H1 (cell line): Measurements from ENCODE around the gene C16orf90. TPM values are rescaled to one million over a fixed set of nuclear protein-coding genes. Genes with fewer than 3 reads are reported as not detected.

Experiments used
- CTCF ChIA-PET: fragments of 300-600 bp; sonication (Branson Sonifier 250); formaldehyde crosslinking; loops from one replicate; lab custom pipeline; 2021; ENCODE audit not compliant: partially characterized antibody; lab: Charles Lee
- POLR2A ChIA-PET: fragments of 300-600 bp; sonication (Branson Sonifier 250); formaldehyde crosslinking; loops from one replicate; lab custom pipeline; 2021; ENCODE audit warnings: inconsistent platforms; ENCODE audit not compliant: partially characterized antibody; lab: Charles Lee
- DNase-seq, 2 experiments: peaks; one replicate each; pipeline versions ENCODE4 v3.0.0 to v3.0.0-alpha.2; 2010 to 2022; ENCODE audit warnings: low spot score in 2 of 2, low read depth in 1 of 2, mixed read lengths in 1 of 2
- FAIRE-seq: peaks from 2 replicates; lab custom pipeline; 2011; peaks lifted over from hg19 to GRCh38; lab: Jason Lieb, UNC
- H2AFZ ChIP-seq: 2 replicates; pipeline ENCODE4 v1.8.1; 2012; ENCODE audit warnings: low read length, inconsistent platforms
- H2AK5ac ChIP-seq: 2 replicates; pipeline ENCODE4 v1.6.1; 2013; ENCODE audit warnings: low read depth, low read length
- H2BK120ac ChIP-seq: replicated peaks from 2 replicates; pipeline ENCODE3; 2013; ENCODE audit warnings: low read depth, low read length, inconsistent platforms
- H2BK12ac ChIP-seq: 2 replicates; pipeline ENCODE4 v1.6.1; 2013; ENCODE audit warnings: low read depth, low read length
- H2BK15ac ChIP-seq: 2 replicates; pipeline ENCODE4 v1.6.1; 2013; ENCODE audit warnings: low read length
- H2BK20ac ChIP-seq: 2 replicates; pipeline ENCODE4 v1.6.1; 2013; ENCODE audit warnings: low read length
- H2BK5ac ChIP-seq: 2 replicates; pipeline ENCODE4 v1.6.1; 2013; ENCODE audit warnings: low read depth, low read length
- H3K14ac ChIP-seq: 2 replicates; pipeline ENCODE4 v1.6.1; 2013; ENCODE audit warnings: inconsistent platforms; ENCODE audit not compliant: insufficient read length
- H3K18ac ChIP-seq: 2 replicates; pipeline ENCODE4 v1.6.1; 2013; ENCODE audit warnings: low read length; ENCODE audit errors: extremely low read depth
- H3K23ac ChIP-seq: 2 replicates; pipeline ENCODE4 v1.6.1; 2013; ENCODE audit warnings: inconsistent platforms; ENCODE audit not compliant: insufficient read length
- H3K23me2 ChIP-seq: 2 replicates; pipeline ENCODE4 v1.6.1; 2013; ENCODE audit warnings: low read depth, low read length
- H3K27ac ChIP-seq: 2 replicates; pipeline ENCODE4 v1.6.1; 2011; ENCODE audit warnings: low read depth, low read length, inconsistent platforms
- H3K27me3 ChIP-seq, 4 experiments: replicated peaks in 1 of 4; 1 replicate in 1 of 4; 2 replicates in 3 of 4; pipeline versions ENCODE4 v1.6.1 to v1.8.1; 2011 to 2013; ENCODE audit warnings: low read length in 3 of 4, mild to moderate bottlenecking in 3 of 4, inconsistent platforms in 2 of 4, mixed read lengths in 2 of 4, moderate library complexity in 1 of 4; ENCODE audit not compliant: control insufficient read depth in 3 of 4, insufficient read depth in 3 of 4; ENCODE audit errors: extremely low read depth in 1 of 4
- H3K36me3 ChIP-seq, 4 experiments: 2 replicates each; pipeline versions ENCODE4 v1.6.1 to v1.8.1; 2011 to 2013; ENCODE audit warnings: mild to moderate bottlenecking in 4 of 4, low read length in 3 of 4, moderate library complexity in 2 of 4, control low read depth in 1 of 4, inconsistent platforms in 1 of 4; ENCODE audit not compliant: insufficient read depth in 4 of 4, control insufficient read depth in 2 of 4
- H3K4ac ChIP-seq: replicated peaks from 2 replicates; pipeline ENCODE3; 2013; ENCODE audit warnings: low read length, low read depth, mixed read lengths, inconsistent platforms; ENCODE audit not compliant: insufficient read length
- H3K4me1 ChIP-seq, 4 experiments: replicated peaks in 1 of 4; 1 replicate in 1 of 4; 2 replicates in 3 of 4; pipeline versions ENCODE4 v1.6.1 to v1.8.1; 2011 to 2013; ENCODE audit warnings: low read length in 3 of 4, inconsistent platforms in 2 of 4, mixed read lengths in 1 of 4; ENCODE audit not compliant: insufficient read depth in 4 of 4, control insufficient read depth in 3 of 4
- H3K4me2 ChIP-seq, 2 experiments: 2 replicates each; pipeline versions ENCODE4 v1.6.1 to v1.8.1; 2011 to 2013; ENCODE audit warnings: low read depth in 2 of 2, low read length in 2 of 2, control low read depth in 1 of 2, inconsistent platforms in 1 of 2, mild to moderate bottlenecking in 1 of 2; ENCODE audit not compliant: insufficient read depth in 1 of 2
- H3K4me3 ChIP-seq, 4 experiments: fragments of 200-600, 300-600 bp in 1 of 4; sonication (generic), shearing (Covaris generic), sonication (Bioruptor Twin) in 1 of 4; 2 replicates each; pipeline versions ENCODE4 v1.5.1 to v1.8.1; 2011 to 2016; ENCODE audit warnings: low read length in 4 of 4, low read depth in 3 of 4, control low read depth in 2 of 4, inconsistent platforms in 2 of 4, mild to moderate bottlenecking in 2 of 4, mixed read lengths in 1 of 4, moderate library complexity in 1 of 4; ENCODE audit not compliant: insufficient read depth in 2 of 4; ENCODE audit errors: extremely low read depth in 1 of 4
- H3K56ac ChIP-seq: replicated peaks from 2 replicates; pipeline ENCODE3; 2013; ENCODE audit warnings: low read depth, mild to moderate bottlenecking, mixed read lengths, low read length, inconsistent platforms; ENCODE audit not compliant: insufficient read length
- H3K79me1 ChIP-seq: 2 replicates; pipeline ENCODE4 v1.6.1; 2013; ENCODE audit warnings: low read depth, low read length, control low read depth
- H3K79me2 ChIP-seq, 2 experiments: 2 replicates each; pipeline versions ENCODE4 v1.6.1 to v1.8.1; 2012 to 2013; ENCODE audit warnings: low read length in 2 of 2, mild to moderate bottlenecking in 2 of 2, inconsistent platforms in 1 of 2; ENCODE audit not compliant: insufficient read depth in 2 of 2, control insufficient read depth in 1 of 2
- H3K9ac ChIP-seq, 4 experiments: replicated peaks in 1 of 4; 1 replicate in 1 of 4; 2 replicates in 3 of 4; pipeline versions ENCODE4 v1.6.1 to v1.8.1; 2011 to 2013; ENCODE audit warnings: low read depth in 3 of 4, low read length in 3 of 4, control low read depth in 2 of 4, mild to moderate bottlenecking in 2 of 4, moderate library complexity in 2 of 4, inconsistent platforms in 1 of 4; ENCODE audit errors: extremely low read depth in 1 of 4
- H3K9me3 ChIP-seq, 2 experiments: 2 replicates each; pipeline versions ENCODE4 v1.6.1 to v1.8.1; 2012 to 2013; ENCODE audit warnings: mild to moderate bottlenecking in 2 of 2, moderate library complexity in 2 of 2, control low read depth in 1 of 2, inconsistent platforms in 1 of 2, low read depth in 1 of 2, low read length in 1 of 2, mixed read lengths in 1 of 2; ENCODE audit not compliant: insufficient read depth in 2 of 2
- H4K20me1 ChIP-seq, 2 experiments: replicated peaks in 1 of 2; 2 replicates each; pipeline versions ENCODE3 to v1.8.1; 2011 to 2013; ENCODE audit warnings: inconsistent platforms in 2 of 2, low read length in 2 of 2, mild to moderate bottlenecking in 1 of 2; ENCODE audit not compliant: insufficient read depth in 2 of 2, control insufficient read depth in 1 of 2
- H4K5ac ChIP-seq: 2 replicates; pipeline ENCODE4 v1.6.1; 2013; ENCODE audit warnings: low read length, low read depth, mixed read lengths, inconsistent platforms; ENCODE audit not compliant: insufficient read length
- H4K8ac ChIP-seq: 2 replicates; pipeline ENCODE4 v1.8.0; 2013; ENCODE audit warnings: mild to moderate bottlenecking, moderate library complexity, low read length, inconsistent platforms; ENCODE audit not compliant: insufficient read depth; ENCODE audit errors: extremely low read depth
- H4K91ac ChIP-seq: replicated peaks from 2 replicates; pipeline ENCODE3; 2013; ENCODE audit warnings: low read length, mixed read lengths, inconsistent platforms; ENCODE audit not compliant: insufficient read length
- CHD2 ChIP-seq: IDR thresholded peaks from 2 replicates; pipeline ENCODE4 v1.6.1; 2012; ENCODE audit warnings: low read length, improper control_type of control experiment
- HDAC6 ChIP-seq: IDR thresholded peaks from one replicate; pipeline ENCODE4 v1.7.1; 2012; ENCODE audit warnings: low read depth, mild to moderate bottlenecking, inconsistent platforms, low read length, moderate library complexity
- ZNF274 ChIP-seq: IDR thresholded peaks from 2 replicates; pipeline ENCODE4 v1.7.0; 2012; ENCODE audit warnings: low read length, borderline replicate concordance; ENCODE audit errors: extremely low read depth
- WGBS, 2 experiments: shearing (Covaris generic) in 1 of 2; methylation state at CpG; one replicate each; pipeline versions ENCODE4 v1.1.6 to v1.1.7; 2013 to 2015; ENCODE audit warnings: low lambda C conversion rate in 2 of 2, mixed read lengths in 2 of 2, inconsistent platforms in 1 of 2, low coverage in 1 of 2, missing lambda C conversion rate in 1 of 2; ENCODE audit not compliant: insufficient replicate concordance in 2 of 2, insufficient coverage in 1 of 2, insufficient read length in 1 of 2; ENCODE audit errors: extremely low coverage in 1 of 2, missing lambda C conversion rate in 1 of 2; 5-methylcytosine and 5-hydroxymethylcytosine counted together
- polyA plus RNA-seq, 7 experiments: library from polyadenylated mRNA; depleted of rRNA in 3 of 7; stranded (reverse) in 5 of 7; unstranded in 2 of 7; fragments of >200 nt in 5 of 7; fragments of 200-250 nt in 2 of 7; gene quantifications; 1 replicate in 5 of 7; 2 replicates in 1 of 7; 4 replicates in 1 of 7; pipeline versions ENCODE4 v1.2.1 to v1.2.3, GENCODE V29; 2011 to 2013; ENCODE audit warnings: missing spikeins in 2 of 7, mixed read lengths in 2 of 7
- total RNA-seq: library from RNA; stranded (reverse); fragmentation: NEBNext Ultra II Directional; extraction: Animal tissue kit (Norgen Biotek cat#: 25700); gene quantifications from 2 replicates; pipeline ENCODE4 v1.2.1, GENCODE V29; 2021

Gene C16orf90
- total and polyA plus RNA-seq, 2 of the 8 experiments (the other 6 are each of a cell fraction or from before 2014, with no cell fraction given) = not detected

DNA sequence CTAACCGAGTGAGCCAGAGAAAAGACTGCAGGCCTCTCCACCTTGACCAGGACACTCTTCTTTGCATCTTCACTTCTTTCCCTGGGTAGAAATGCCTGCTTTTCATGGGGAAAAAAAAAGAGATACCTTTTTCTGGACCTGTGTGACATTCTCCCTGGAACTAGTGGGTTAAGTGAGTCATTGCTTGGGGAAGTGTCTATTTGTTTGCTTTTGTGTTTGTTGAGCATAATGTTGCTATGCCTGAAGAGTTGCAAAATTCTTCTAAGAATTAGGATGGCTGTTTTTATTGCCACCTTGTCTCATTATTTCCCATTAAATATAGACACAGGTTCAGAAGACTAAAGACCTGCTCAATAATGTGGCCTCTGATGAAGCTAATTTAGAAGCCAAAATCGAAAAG lies 24.3 kb upstream of the C16orf90 start:
- Histone ChIP-seq H3K9me3 (no peaks in the 10 kb centered on the region), H3K27me3 (no peaks in the 10 kb centered on the region), H3K4me2 (no peak overlapping the region), H3K4ac (no peak overlapping the region), H2AK5ac (no peak overlapping the region), H3K23me2 (no peaks in the 10 kb centered on the region), H4K8ac (no peak overlapping the region), H3K18ac (no peak overlapping the region), H2BK20ac (no peak overlapping the region), H3K4me1 (no peaks in the 10 kb centered on the region), H3K56ac (no peak overlapping the region), H3K36me3 (peaks cover 0 to 25% (median 11%) of the 10 kb centered on the region in 4 experiments; a peak in 5 of 8 replicates), H3K79me1 (no peaks in the 10 kb centered on the region), H3K23ac (no peak overlapping the region), H3K27ac (no peak overlapping the region), H3K9ac (no peak overlapping the region), H2AFZ (no peak overlapping the region), H2BK5ac (no peak overlapping the region), H3K14ac (no peak overlapping the region), H4K91ac (no peak overlapping the region), H4K5ac (no peak overlapping the region), H2BK120ac (no peak overlapping the region), H2BK15ac (no peak overlapping the region), H4K20me1 (no peaks in the 10 kb centered on the region), H3K4me3 (no peak overlapping the region), H2BK12ac (no peak overlapping the region), H3K79me2 (no peaks in the 10 kb centered on the region)
- DNase-seq = no peak
- FAIRE-seq = no peak
- CTCF ChIA-PET = interaction anchor here (0.8 to 1.3 kb wide), 5 partner anchors 7 to 253 kb away, joined by 3 to 4 read pairs (median 3); no protein-coding TSS in a partner anchor
- WGBS, 2 experiments = 86% methylated on average over 2 of the region's 2 CpGs; no CpG with 5 or more reads in 1 of the 2 experiments
- no peak for TF ChIP-seq CHD2
- TF ChIP-seq ZNF274 = no peak
- TF ChIP-seq HDAC6 = no peak
- POLR2A ChIA-PET = no interaction called here
